Gastrocnemius medialis (tissue), 4 donors: ENCODE results near the gene COL21A1. TPM values are rescaled to one million over a fixed set of nuclear protein-coding genes. Genes with fewer than 3 reads are reported as not detected.

ENCODE experiments used
- ATAC-seq, 2 donors: fragments of 150-250 bp; one replicate each; pipeline ENCODE4 v1.9.1; 2016
- DNase-seq, 2 donors: peaks; one replicate each; pipeline ENCODE4 v3.0.0-alpha.2; 2019
- H3K27ac ChIP-seq, 4 donors: fragments of 200-600 bp; sonication (generic); 1 replicate in 1 of 4; 2 replicates in 3 of 4; pipeline ENCODE4 v1.5.1; 2016 to 2018; ENCODE audit warnings: mild to moderate bottlenecking in 2 of 4, moderate library complexity in 1 of 4
- H3K27me3 ChIP-seq, 3 donors: fragments of 200-600 bp; sonication (generic) in 2 of 3; 1 replicate in 1 of 3; 2 replicates in 2 of 3; pipeline versions ENCODE4 v1.5.1 to v1.6.0; 2016 to 2019; ENCODE audit warnings: mild to moderate bottlenecking in 1 of 3, moderate library complexity in 1 of 3
- H3K36me3 ChIP-seq, 2 donors: fragments of 200-600 bp; sonication (generic) in 1 of 2; one replicate each; pipeline ENCODE4 v1.5.1; 2017 to 2018
- H3K4me1 ChIP-seq, 2 donors: fragments of 200-600 bp; sonication (generic) in 1 of 2; one replicate each; pipeline ENCODE4 v1.5.1; 2016 to 2017; ENCODE audit warnings: mild to moderate bottlenecking in 2 of 2
- H3K4me3 ChIP-seq, 4 donors: fragments of 200-600 bp; sonication (generic) in 3 of 4; 1 replicate in 1 of 4; 2 replicates in 3 of 4; pipeline ENCODE4 v1.5.1; 2016 to 2019; ENCODE audit warnings: mild to moderate bottlenecking in 2 of 4
- H3K9me3 ChIP-seq, 3 donors: fragments of 200-600 bp; sonication (generic) in 2 of 3; 1 replicate in 1 of 3; 2 replicates in 2 of 3; pipeline ENCODE4 v1.5.1; 2016 to 2019
- POLR2A ChIP-seq, 2 donors: fragments of 450-650 bp; IDR thresholded peaks; one replicate each; pipeline ENCODE4 v1.6.1; 2017; ENCODE audit warnings: antibody characterized with exemption in 2 of 2, mild to moderate bottlenecking in 2 of 2, moderate library complexity in 2 of 2
- in situ Hi-C, 4 donors: fragments of 200-750 bp; cut with MboI; loops; one replicate each; pipeline versions ENCODE4 v1.15.0 to v1.8.0; 2017; ENCODE audit warnings: low sequenced_read_pairs in 4 of 4
- intact Hi-C: fragments of 100-400 bp; cut with DNase I; formaldehyde crosslinking; loops from one replicate; pipeline ENCODE4 v1.15.1; 2023; ENCODE audit warnings: low total_unique reads
- total RNA-seq, 4 donors: library from RNA; depleted of rRNA; stranded (reverse); fragments of >200 nt; gene quantifications; one replicate each; pipeline versions ENCODE4 v1.1.0 to v1.2.3, GENCODE V29; 2016
- TF ChIP-seq, protein P1 (sequence below), 5 experiments: fragments of 450-650 bp in 3 of 5; fragments of 200-600 bp in 2 of 5; sonication (generic) in 2 of 5; IDR thresholded peaks in 4 of 5; conservative IDR thresholded peaks in 1 of 5; 1 replicate in 4 of 5; 2 replicates in 1 of 5; pipeline ENCODE4 v1.5.1; 2016 to 2019; ENCODE audit warnings: antibody characterized with exemption in 5 of 5, mild to moderate bottlenecking in 3 of 5, moderate library complexity in 3 of 5

COL21A1 gene
- total RNA-seq, 4 donors from 2014 or later = 0.19 to 1.1 (median 0.61) TPM

DNA sequence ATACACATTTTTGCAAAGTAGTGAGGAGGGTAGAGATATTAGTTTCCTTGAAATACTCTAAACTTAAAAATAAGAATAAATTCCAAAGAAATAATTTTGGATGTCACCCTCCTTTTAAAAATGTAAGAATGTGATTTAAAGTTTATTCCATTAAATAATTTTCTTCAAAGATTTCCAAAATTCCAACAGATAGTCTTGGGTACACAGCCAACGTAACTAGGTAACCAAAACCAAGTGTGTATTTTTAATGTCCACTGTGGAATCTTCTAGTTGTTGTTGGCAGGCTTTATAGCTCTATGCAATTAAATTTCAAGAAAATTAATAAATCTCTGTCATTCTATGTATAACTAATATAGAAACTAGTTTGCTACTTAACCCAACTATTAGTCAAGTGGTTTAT is 101.3 kb downstream of the COL21A1 start:
- in situ Hi-C loops (no loop called here), intact Hi-C loops (no loop called here)
- TF ChIP-seq, protein P1, sequence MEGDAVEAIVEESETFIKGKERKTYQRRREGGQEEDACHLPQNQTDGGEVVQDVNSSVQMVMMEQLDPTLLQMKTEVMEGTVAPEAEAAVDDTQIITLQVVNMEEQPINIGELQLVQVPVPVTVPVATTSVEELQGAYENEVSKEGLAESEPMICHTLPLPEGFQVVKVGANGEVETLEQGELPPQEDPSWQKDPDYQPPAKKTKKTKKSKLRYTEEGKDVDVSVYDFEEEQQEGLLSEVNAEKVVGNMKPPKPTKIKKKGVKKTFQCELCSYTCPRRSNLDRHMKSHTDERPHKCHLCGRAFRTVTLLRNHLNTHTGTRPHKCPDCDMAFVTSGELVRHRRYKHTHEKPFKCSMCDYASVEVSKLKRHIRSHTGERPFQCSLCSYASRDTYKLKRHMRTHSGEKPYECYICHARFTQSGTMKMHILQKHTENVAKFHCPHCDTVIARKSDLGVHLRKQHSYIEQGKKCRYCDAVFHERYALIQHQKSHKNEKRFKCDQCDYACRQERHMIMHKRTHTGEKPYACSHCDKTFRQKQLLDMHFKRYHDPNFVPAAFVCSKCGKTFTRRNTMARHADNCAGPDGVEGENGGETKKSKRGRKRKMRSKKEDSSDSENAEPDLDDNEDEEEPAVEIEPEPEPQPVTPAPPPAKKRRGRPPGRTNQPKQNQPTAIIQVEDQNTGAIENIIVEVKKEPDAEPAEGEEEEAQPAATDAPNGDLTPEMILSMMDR (IDR thresholded peaks at IDR 0.05 in 4 of 5, conservative IDR thresholded peaks at IDR 0.05 in 1 of 5) = no peak
- no peak for TF ChIP-seq POLR2A (IDR thresholded peaks at IDR 0.05)
- Histone ChIP-seq H3K27ac (no peak overlapping the region), H3K36me3 (no peaks in the 10 kb centered on the region), H3K27me3 (no peaks in the 10 kb centered on the region), H3K4me1 (no peaks in the 10 kb centered on the region), H3K4me3 (no peak overlapping the region), H3K9me3 (no peaks in the 10 kb centered on the region)
- ATAC-seq (no peak), DNase-seq (no peak)

DNA sequence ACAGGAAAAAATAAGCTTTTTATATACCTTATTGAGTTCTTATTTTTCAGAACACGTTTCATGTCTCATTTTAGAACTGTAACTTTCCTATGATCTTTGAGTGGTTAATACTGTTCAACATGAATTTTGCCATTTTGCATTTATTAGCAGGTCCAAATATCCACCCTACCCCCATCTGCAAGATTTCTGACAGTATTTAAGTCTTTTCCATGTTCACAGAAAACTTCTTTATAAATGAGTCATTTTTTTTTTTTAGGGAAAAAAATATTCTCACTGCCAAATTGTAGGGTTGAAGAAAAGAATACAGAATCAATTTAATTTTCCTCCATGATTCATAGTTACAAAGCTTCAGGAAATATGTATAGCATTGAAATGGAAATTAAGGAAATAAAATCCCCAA is 101.8 kb downstream of the COL21A1 start:
- Histone ChIP-seq H3K27ac (no peak overlapping the region), H3K9me3 (no peaks in the 10 kb centered on the region), H3K4me1 (no peaks in the 10 kb centered on the region), H3K27me3 (no peaks in the 10 kb centered on the region), H3K4me3 (no peak overlapping the region), H3K36me3 (no peaks in the 10 kb centered on the region)
- in situ Hi-C loops (no loop called here), intact Hi-C loops (no loop called here)
- TF ChIP-seq POLR2A (IDR thresholded peaks at IDR 0.05) = no peak
- TF ChIP-seq, protein P1 (IDR thresholded peaks at IDR 0.05 in 4 of 5, conservative IDR thresholded peaks at IDR 0.05 in 1 of 5) = no peak
- no peak for DNase-seq
- ATAC-seq = no peak

DNA sequence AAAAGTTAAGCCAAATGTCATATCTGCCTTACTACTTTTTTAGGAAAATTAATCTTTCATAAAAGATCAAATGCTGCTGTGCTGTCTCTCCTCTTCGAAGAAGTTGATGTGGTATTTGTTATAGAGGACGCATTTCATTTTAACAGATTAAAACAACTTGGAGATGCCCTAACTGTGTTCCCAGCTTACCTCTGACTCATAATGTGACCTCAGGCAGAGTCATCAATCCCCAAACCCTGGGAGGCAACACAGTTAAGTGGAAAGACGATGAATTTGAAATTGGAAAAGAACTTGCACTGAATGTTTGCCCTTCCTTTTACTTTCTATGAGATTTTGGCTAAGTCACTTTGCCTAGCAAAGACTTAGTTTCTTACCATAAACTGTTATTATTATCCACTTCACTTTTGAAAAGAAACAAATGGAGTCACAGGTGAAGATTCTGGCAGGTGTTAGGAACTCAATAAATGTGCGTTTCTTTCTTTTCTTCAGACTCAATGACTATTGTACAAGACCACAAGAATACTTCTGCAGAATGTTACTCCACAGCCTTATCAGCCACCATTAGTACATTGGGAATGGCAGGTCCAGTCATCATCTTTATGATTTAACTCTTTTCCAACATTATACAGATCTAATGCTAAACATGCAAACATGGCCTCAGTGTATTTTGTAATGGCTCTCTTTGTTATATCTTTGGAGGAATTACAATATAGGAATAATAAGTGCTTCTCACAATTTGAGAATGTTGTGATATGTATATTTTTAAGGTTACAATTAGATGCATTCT is 102.6 kb downstream of the COL21A1 start:
- intact Hi-C loops (no loop called here), in situ Hi-C loops (no loop called here)
- Histone ChIP-seq H3K9me3 (no peaks in the 10 kb centered on the region), H3K4me1 (no peaks in the 10 kb centered on the region), H3K4me3 (no peak overlapping the region), H3K27me3 (no peaks in the 10 kb centered on the region), H3K27ac (no peak overlapping the region), H3K36me3 (no peaks in the 10 kb centered on the region)
- no peak for ATAC-seq
- DNase-seq = no peak
- TF ChIP-seq, protein P1 (IDR thresholded peaks at IDR 0.05 in 4 of 5, conservative IDR thresholded peaks at IDR 0.05 in 1 of 5) = no peak
- TF ChIP-seq POLR2A (IDR thresholded peaks at IDR 0.05) = no peak

DNA sequence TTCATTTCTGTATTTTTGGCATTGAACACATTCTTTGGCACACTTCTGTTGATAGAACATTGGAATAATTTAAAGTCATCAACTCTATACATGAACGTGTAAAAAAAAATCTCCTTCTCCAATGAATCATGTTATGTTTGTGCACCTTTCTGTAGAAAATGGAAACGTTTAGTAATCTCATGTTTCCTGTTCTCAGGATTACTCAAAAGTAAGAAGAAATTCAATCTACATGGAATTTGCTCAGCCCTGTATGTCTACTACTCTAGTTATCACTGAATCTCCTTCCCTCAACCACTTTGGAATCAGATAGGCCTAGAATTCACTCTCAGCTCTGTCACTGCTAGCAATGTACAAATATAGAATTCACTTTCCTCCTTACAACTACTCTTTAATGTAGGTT is 103.6 kb downstream of the COL21A1 start:
- DNase-seq (no peak), ATAC-seq (no peak)
- no peak overlapping the region for H3K27ac ChIP-seq
- no peaks in the 10 kb centered on the region for H3K4me1 ChIP-seq
- H3K27me3 ChIP-seq = no peaks in the 10 kb centered on the region
- no peaks in the 10 kb centered on the region for H3K36me3 ChIP-seq
- in situ Hi-C loops (no loop called here), intact Hi-C loops (no loop called here)
- no peaks in the 10 kb centered on the region for H3K9me3 ChIP-seq
- no peak for TF ChIP-seq POLR2A (IDR thresholded peaks at IDR 0.05)
- TF ChIP-seq, protein P1 (IDR thresholded peaks at IDR 0.05 in 4 of 5, conservative IDR thresholded peaks at IDR 0.05 in 1 of 5) = no peak
- no peak overlapping the region for H3K4me3 ChIP-seq

DNA sequence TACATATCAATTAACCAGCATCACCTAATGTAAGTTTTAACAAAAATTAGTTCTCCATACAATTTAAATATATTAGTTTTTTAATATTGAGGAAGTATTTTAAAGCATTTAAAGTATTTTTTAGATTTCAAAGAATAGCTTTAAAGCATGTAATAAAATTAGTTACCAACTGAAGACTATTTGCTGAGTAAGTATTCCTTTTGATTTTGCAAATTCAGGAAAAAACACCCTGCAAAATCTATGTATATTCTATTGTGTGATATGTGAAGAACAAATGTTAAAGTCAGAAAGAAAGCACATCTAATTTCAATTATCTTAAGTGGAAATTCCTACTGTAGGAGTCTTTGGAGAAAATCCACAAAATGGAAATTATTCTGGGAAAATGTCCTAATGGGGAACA is 107.3 kb downstream of the COL21A1 start:
- no peak for DNase-seq
- ATAC-seq = no peak
- no peaks in the 10 kb centered on the region for H3K36me3 ChIP-seq
- in situ Hi-C loops = no loop called here
- no peak overlapping the region for H3K4me3 ChIP-seq
- H3K9me3 ChIP-seq = no peaks in the 10 kb centered on the region
- H3K27ac ChIP-seq = no peak overlapping the region
- TF ChIP-seq, protein P1 (IDR thresholded peaks at IDR 0.05 in 4 of 5, conservative IDR thresholded peaks at IDR 0.05 in 1 of 5) = no peak
- TF ChIP-seq POLR2A (IDR thresholded peaks at IDR 0.05) = no peak
- intact Hi-C loops = no loop called here
- no peaks in the 10 kb centered on the region for H3K27me3 ChIP-seq
- no peaks in the 10 kb centered on the region for H3K4me1 ChIP-seq
